ENCODE data around the gene MID1.
"Not testable (repeated sequence)": the region's sequence is repeated elsewhere in the genome, so short reads cannot be mapped to it uniquely, and the experiment has no call there.

The MID1 gene

GRCh38 chrX:10591363-10592335, 28.7 kb downstream of the MID1 start:
- peaks cover 13% of the 10 kb centered on the region; the same call in 1 of the 2 replicates for H3K4me1 ChIP-seq (ENCODE audit: insufficient read depth, low read length)
- no peak overlapping the region for H3K9ac ChIP-seq (ENCODE audit: low read depth, low read length)
- no peaks in the 10 kb centered on the region for H3K36me3 ChIP-seq (ENCODE audit: insufficient read depth, low read length)
- 60% methylated on average over 7 of the region's 11 CpGs for WGBS
- no peaks in the 10 kb centered on the region for H3K9me3 ChIP-seq (ENCODE audit: insufficient read depth, low read depth, low read length)
- H3K27me3 ChIP-seq (ENCODE audit: insufficient read depth, low read length) = no peaks in the 10 kb centered on the region
- H3K4me3 ChIP-seq (ENCODE audit: low read length) = no peak overlapping the region
- no peak overlapping the region for H3K27ac ChIP-seq (ENCODE audit: low read depth, low read length)

GRCh38 chrX:10589787-10590186, 30.6 kb downstream of the MID1 start:
- H3K4me1 ChIP-seq (ENCODE audit: insufficient read depth, low read length) = peaks cover 13% of the 10 kb centered on the region; the same call in 1 of the 2 replicates
- 81% methylated on average over 8 of the region's 10 CpGs for WGBS
- not testable (repeated sequence) for H3K9ac ChIP-seq (ENCODE audit: low read depth, low read length)

GRCh38 chrX:10589098-10589497, 31.3 kb downstream of the MID1 start:
- H3K9ac ChIP-seq (ENCODE audit: low read depth, low read length) = no peak overlapping the region
- H3K27ac ChIP-seq (ENCODE audit: low read depth, low read length) = no peak overlapping the region
- H3K27me3 ChIP-seq (ENCODE audit: insufficient read depth, low read length) = no peaks in the 10 kb centered on the region
- peaks cover 13% of the 10 kb centered on the region; the same call in 1 of the 2 replicates for H3K4me1 ChIP-seq (ENCODE audit: insufficient read depth, low read length)
- no peaks in the 10 kb centered on the region for H3K36me3 ChIP-seq (ENCODE audit: insufficient read depth, low read length)
- H3K9me3 ChIP-seq (ENCODE audit: insufficient read depth, low read depth, low read length) = no peaks in the 10 kb centered on the region
- WGBS = 97% methylated on average over 6 of the region's 6 CpGs
- H3K4me3 ChIP-seq (ENCODE audit: low read length) = no peak overlapping the region

More at GRCh38 chrX:10589787-10590186, 30.6 kb downstream of the MID1 start:
- H3K27me3 ChIP-seq (ENCODE audit: insufficient read depth, low read length); H3K4me3 ChIP-seq (ENCODE audit: low read length); H3K36me3 ChIP-seq (ENCODE audit: insufficient read depth, low read length); H3K9me3 ChIP-seq (ENCODE audit: insufficient read depth, low read depth, low read length); H3K27ac ChIP-seq (ENCODE audit: low read depth, low read length): not testable (repeated sequence)

GRCh38 chrX:10584882-10585281, 35.5 kb downstream of the MID1 start:
- WGBS = 96% methylated on average over 2 of the region's 7 CpGs

GRCh38 chrX:10582945-10583344, 37.4 kb downstream of the MID1 start:
- Histone ChIP-seq H3K36me3 (ENCODE audit: insufficient read depth, low read length) (no peaks in the 10 kb centered on the region), H3K9me3 (ENCODE audit: insufficient read depth, low read depth, low read length) (no peaks in the 10 kb centered on the region), H3K4me1 (ENCODE audit: insufficient read depth, low read length) (peaks cover 15% of the 10 kb centered on the region), H3K27me3 (ENCODE audit: insufficient read depth, low read length) (no peaks in the 10 kb centered on the region), H3K4me3 (ENCODE audit: low read length) (no peak overlapping the region), H3K27ac (ENCODE audit: low read depth, low read length) (no peak overlapping the region), H3K9ac (ENCODE audit: low read depth, low read length) (no peak overlapping the region)

More at GRCh38 chrX:10584882-10585281, 35.5 kb downstream of the MID1 start:
- not testable (repeated sequence) for H3K9me3 ChIP-seq (ENCODE audit: insufficient read depth, low read depth, low read length); H3K9ac ChIP-seq (ENCODE audit: low read depth, low read length); H3K27me3 ChIP-seq (ENCODE audit: insufficient read depth, low read length); H3K4me3 ChIP-seq (ENCODE audit: low read length); H3K27ac ChIP-seq (ENCODE audit: low read depth, low read length); H3K36me3 ChIP-seq (ENCODE audit: insufficient read depth, low read length); H3K4me1 ChIP-seq (ENCODE audit: insufficient read depth, low read length)

- H3K27ac ChIP-seq (ENCODE audit: low read depth, low read length) = no peak overlapping the region
- no peaks in the 10 kb centered on the region for H3K36me3 ChIP-seq (ENCODE audit: insufficient read depth, low read length)
- H3K4me3 ChIP-seq (ENCODE audit: low read length) = no peak overlapping the region
- 81% methylated on average over 1 of the region's 3 CpGs for WGBS
- no peaks in the 10 kb centered on the region for H3K9me3 ChIP-seq (ENCODE audit: insufficient read depth, low read depth, low read length)
- H3K27me3 ChIP-seq (ENCODE audit: insufficient read depth, low read length) = no peaks in the 10 kb centered on the region
- H3K9ac ChIP-seq (ENCODE audit: low read depth, low read length) = no peak overlapping the region
- H3K4me1 ChIP-seq (ENCODE audit: insufficient read depth, low read length) = peaks cover 17% of the 10 kb centered on the region
These were observed 38.1 kb downstream of the MID1 start for GRCh38 chrX:10582215-10582733.

GRCh38 chrX:10579112-10580011, 41.0 kb downstream of the MID1 start:
- no peaks in the 10 kb centered on the region for H3K36me3 ChIP-seq (ENCODE audit: insufficient read depth, low read length)
- H3K27ac ChIP-seq (ENCODE audit: low read depth, low read length) = no peak overlapping the region; the same call in 1 of the 2 replicates
- peaks cover 17% of the 10 kb centered on the region for H3K4me1 ChIP-seq (ENCODE audit: insufficient read depth, low read length)
- no peaks in the 10 kb centered on the region for H3K27me3 ChIP-seq (ENCODE audit: insufficient read depth, low read length)
- H3K4me3 ChIP-seq (ENCODE audit: low read length) = no peak overlapping the region
- no peaks in the 10 kb centered on the region for H3K9me3 ChIP-seq (ENCODE audit: insufficient read depth, low read depth, low read length)
- H3K9ac ChIP-seq (ENCODE audit: low read depth, low read length) = no peak overlapping the region
- 47% methylated on average over 9 of the region's 12 CpGs for WGBS

- Histone ChIP-seq H3K27ac (ENCODE audit: low read depth, low read length) (no peak overlapping the region), H3K27me3 (ENCODE audit: insufficient read depth, low read length) (no peaks in the 10 kb centered on the region), H3K4me1 (ENCODE audit: insufficient read depth, low read length) (peaks cover 17% of the 10 kb centered on the region), H3K36me3 (ENCODE audit: insufficient read depth, low read length) (no peaks in the 10 kb centered on the region), H3K4me3 (ENCODE audit: low read length) (no peak overlapping the region), H3K9ac (ENCODE audit: low read depth, low read length) (no peak overlapping the region), H3K9me3 (ENCODE audit: insufficient read depth, low read depth, low read length) (no peaks in the 10 kb centered on the region)
- 95% methylated on average over 2 of the region's 2 CpGs for WGBS
These were observed 41.9 kb downstream of the MID1 start for GRCh38 chrX:10578527-10578926.

- Histone ChIP-seq H3K9ac (ENCODE audit: low read depth, low read length) (no peak overlapping the region), H3K36me3 (ENCODE audit: insufficient read depth, low read length) (no peaks in the 10 kb centered on the region), H3K27me3 (ENCODE audit: insufficient read depth, low read length) (no peaks in the 10 kb centered on the region), H3K9me3 (ENCODE audit: insufficient read depth, low read depth, low read length) (no peaks in the 10 kb centered on the region), H3K27ac (ENCODE audit: low read depth, low read length) (no peak overlapping the region), H3K4me3 (ENCODE audit: low read length) (no peak overlapping the region), H3K4me1 (ENCODE audit: insufficient read depth, low read length) (peaks cover 17% of the 10 kb centered on the region)
- no CpG with 5 or more reads among the region's 2 CpGs for WGBS
These were observed 42.5 kb downstream of the MID1 start for GRCh38 chrX:10577853-10578252.

GRCh38 chrX:10576777-10577447, 43.5 kb downstream of the MID1 start:
- 94% methylated on average over 16 of the region's 16 CpGs for WGBS
- Histone ChIP-seq H3K27ac (ENCODE audit: low read depth, low read length) (no peak overlapping the region), H3K9me3 (ENCODE audit: insufficient read depth, low read depth, low read length) (no peaks in the 10 kb centered on the region), H3K4me1 (ENCODE audit: insufficient read depth, low read length) (peaks cover 17% of the 10 kb centered on the region), H3K27me3 (ENCODE audit: insufficient read depth, low read length) (no peaks in the 10 kb centered on the region), H3K36me3 (ENCODE audit: insufficient read depth, low read length) (no peaks in the 10 kb centered on the region), H3K9ac (ENCODE audit: low read depth, low read length) (no peak overlapping the region), H3K4me3 (ENCODE audit: low read length) (no peak overlapping the region)

All from HUES64 (cell line).